ENCODE data around the gene PFN3.

PFN3 gene

GRCh38 chr5:177409043-177409801, 8.8 kb upstream of the PFN3 start, which contains the start of gene F12:
Gene F12, minus strand, starts transcription at chr5:177409564. Its CDS starts 37 bp downstream, at chr5:177409527.
- TF ChIP-seq ISL1 (CRISPR knock-in tag; IDR thresholded peaks at IDR 0.05): no peak
- TF ChIP-seq, protein P1, sequence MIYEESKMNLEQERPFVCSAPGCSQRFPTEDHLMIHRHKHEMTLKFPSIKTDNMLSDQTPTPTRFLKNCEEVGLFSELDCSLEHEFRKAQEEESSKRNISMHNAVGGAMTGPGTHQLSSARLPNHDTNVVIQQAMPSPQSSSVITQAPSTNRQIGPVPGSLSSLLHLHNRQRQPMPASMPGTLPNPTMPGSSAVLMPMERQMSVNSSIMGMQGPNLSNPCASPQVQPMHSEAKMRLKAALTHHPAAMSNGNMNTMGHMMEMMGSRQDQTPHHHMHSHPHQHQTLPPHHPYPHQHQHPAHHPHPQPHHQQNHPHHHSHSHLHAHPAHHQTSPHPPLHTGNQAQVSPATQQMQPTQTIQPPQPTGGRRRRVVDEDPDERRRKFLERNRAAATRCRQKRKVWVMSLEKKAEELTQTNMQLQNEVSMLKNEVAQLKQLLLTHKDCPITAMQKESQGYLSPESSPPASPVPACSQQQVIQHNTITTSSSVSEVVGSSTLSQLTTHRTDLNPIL (CRISPR knock-in tag; IDR thresholded peaks at IDR 0.05; ENCODE audit: low read depth): no peak
- no peak for TF ChIP-seq ZFP30 (CRISPR knock-in tag; IDR thresholded peaks at IDR 0.05)
- no peak for TF ChIP-seq SNAI2 (CRISPR knock-in tag; IDR thresholded peaks at IDR 0.05)
- TF ChIP-seq, protein P2, sequence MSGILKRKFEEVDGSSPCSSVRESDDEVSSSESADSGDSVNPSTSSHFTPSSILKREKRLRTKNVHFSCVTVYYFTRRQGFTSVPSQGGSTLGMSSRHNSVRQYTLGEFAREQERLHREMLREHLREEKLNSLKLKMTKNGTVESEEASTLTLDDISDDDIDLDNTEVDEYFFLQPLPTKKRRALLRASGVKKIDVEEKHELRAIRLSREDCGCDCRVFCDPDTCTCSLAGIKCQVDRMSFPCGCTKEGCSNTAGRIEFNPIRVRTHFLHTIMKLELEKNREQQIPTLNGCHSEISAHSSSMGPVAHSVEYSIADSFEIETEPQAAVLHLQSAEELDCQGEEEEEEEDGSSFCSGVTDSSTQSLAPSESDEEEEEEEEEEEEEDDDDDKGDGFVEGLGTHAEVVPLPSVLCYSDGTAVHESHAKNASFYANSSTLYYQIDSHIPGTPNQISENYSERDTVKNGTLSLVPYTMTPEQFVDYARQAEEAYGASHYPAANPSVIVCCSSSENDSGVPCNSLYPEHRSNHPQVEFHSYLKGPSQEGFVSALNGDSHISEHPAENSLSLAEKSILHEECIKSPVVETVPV (CRISPR knock-in tag; IDR thresholded peaks at IDR 0.05): no peak
- TF ChIP-seq, protein P3, sequence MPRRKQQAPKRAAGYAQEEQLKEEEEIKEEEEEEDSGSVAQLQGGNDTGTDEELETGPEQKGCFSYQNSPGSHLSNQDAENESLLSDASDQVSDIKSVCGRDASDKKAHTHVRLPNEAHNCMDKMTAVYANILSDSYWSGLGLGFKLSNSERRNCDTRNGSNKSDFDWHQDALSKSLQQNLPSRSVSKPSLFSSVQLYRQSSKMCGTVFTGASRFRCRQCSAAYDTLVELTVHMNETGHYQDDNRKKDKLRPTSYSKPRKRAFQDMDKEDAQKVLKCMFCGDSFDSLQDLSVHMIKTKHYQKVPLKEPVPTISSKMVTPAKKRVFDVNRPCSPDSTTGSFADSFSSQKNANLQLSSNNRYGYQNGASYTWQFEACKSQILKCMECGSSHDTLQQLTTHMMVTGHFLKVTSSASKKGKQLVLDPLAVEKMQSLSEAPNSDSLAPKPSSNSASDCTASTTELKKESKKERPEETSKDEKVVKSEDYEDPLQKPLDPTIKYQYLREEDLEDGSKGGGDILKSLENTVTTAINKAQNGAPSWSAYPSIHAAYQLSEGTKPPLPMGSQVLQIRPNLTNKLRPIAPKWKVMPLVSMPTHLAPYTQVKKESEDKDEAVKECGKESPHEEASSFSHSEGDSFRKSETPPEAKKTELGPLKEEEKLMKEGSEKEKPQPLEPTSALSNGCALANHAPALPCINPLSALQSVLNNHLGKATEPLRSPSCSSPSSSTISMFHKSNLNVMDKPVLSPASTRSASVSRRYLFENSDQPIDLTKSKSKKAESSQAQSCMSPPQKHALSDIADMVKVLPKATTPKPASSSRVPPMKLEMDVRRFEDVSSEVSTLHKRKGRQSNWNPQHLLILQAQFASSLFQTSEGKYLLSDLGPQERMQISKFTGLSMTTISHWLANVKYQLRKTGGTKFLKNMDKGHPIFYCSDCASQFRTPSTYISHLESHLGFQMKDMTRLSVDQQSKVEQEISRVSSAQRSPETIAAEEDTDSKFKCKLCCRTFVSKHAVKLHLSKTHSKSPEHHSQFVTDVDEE (CRISPR knock-in tag; IDR thresholded peaks at IDR 0.05): no peak
- TF ChIP-seq PATZ1 (CRISPR knock-in tag; IDR thresholded peaks at IDR 0.05; ENCODE audit: borderline replicate concordance): no peak
- TF ChIP-seq POU6F1 (CRISPR knock-in tag; IDR thresholded peaks at IDR 0.05; ENCODE audit: borderline replicate concordance, low read depth): no peak
- TF ChIP-seq GLIS3 (CRISPR knock-in tag; IDR thresholded peaks at IDR 0.05): no peak
- no peak for ATAC-seq

DNA sequence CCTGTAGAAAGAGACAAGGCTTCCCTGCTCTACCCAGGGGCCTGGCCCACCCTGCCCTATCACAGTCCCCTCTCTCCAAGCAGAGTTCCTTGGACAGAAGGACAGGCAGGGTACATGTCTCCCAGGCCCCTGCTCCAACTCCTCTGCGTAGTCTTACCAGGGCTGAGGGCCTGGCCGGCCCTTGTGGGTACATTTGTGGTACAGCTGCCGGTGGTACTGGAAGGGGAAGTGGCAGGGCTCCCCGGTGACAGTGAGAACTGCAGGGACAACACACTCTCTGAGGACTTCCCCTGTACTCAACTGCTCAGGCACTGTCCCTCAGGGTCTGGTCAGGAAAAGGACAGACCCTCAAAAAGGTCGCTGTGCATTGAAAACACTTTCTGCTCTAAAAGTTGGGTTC, 5.3 kb upstream of the PFN3 start:
- no peak for ATAC-seq
- TF ChIP-seq RARB (CRISPR knock-in tag; IDR thresholded peaks at IDR 0.05): no peak
- TF ChIP-seq, protein P2 (CRISPR knock-in tag; IDR thresholded peaks at IDR 0.05): no peak
- TF ChIP-seq CSDC2 (CRISPR knock-in tag; IDR thresholded peaks at IDR 0.05): no peak
- TF ChIP-seq, protein P1 (CRISPR knock-in tag; IDR thresholded peaks at IDR 0.05; ENCODE audit: low read depth): no peak
- TF ChIP-seq ZNF70 (CRISPR knock-in tag; IDR thresholded peaks at IDR 0.05): no peak
- TF ChIP-seq ISL1 (CRISPR knock-in tag; IDR thresholded peaks at IDR 0.05): no peak
- no peak for TF ChIP-seq ARNTL (CRISPR knock-in tag; IDR thresholded peaks at IDR 0.05; ENCODE audit: borderline replicate concordance, low read depth)
- TF ChIP-seq GLIS3 (CRISPR knock-in tag; IDR thresholded peaks at IDR 0.05): no peak

DNA sequence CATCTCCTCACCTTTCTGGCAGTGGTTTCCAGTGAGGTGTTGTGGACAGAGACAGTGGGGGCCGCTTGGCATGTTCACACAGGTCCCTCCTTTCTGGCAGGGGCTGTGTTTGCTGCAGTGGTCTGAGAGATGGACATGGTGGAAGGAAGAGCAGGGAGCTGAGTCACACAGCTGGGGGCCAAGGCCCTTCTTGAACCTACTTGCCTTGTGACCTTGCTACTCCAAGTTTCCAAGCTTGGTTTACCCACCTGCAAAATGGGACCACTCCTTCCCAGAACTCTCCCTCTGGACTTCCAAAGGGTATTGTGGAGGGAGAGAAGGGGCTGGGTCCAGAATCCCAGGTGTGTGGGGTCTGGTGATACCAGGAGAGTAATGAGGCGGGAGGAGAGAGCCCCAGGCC, 4.9 kb upstream of the PFN3 start:
- no peak for ATAC-seq
- no peak for TF ChIP-seq ZNF565 (CRISPR knock-in tag; conservative IDR thresholded peaks at IDR 0.05; ENCODE audit: low read depth)
- no peak for TF ChIP-seq ZNF8 (CRISPR knock-in tag; IDR thresholded peaks at IDR 0.05)
- no peak for TF ChIP-seq ISL1 (CRISPR knock-in tag; IDR thresholded peaks at IDR 0.05)
- TF ChIP-seq OSR1 (CRISPR knock-in tag; IDR thresholded peaks at IDR 0.05): no peak
- no peak for TF ChIP-seq ESRRG (CRISPR knock-in tag; IDR thresholded peaks at IDR 0.05)
- TF ChIP-seq TCF4 (CRISPR knock-in tag; IDR thresholded peaks at IDR 0.05; ENCODE audit: borderline replicate concordance): no peak
- no peak for TF ChIP-seq CSDC2 (CRISPR knock-in tag; IDR thresholded peaks at IDR 0.05)
- TF ChIP-seq POU6F1 (CRISPR knock-in tag; IDR thresholded peaks at IDR 0.05; ENCODE audit: borderline replicate concordance, low read depth): no peak
- no peak for TF ChIP-seq ZC3H10 (CRISPR knock-in tag; IDR thresholded peaks at IDR 0.05)
- no peak for TF ChIP-seq GLIS3 (CRISPR knock-in tag; IDR thresholded peaks at IDR 0.05)
- TF ChIP-seq, protein P2 (CRISPR knock-in tag; IDR thresholded peaks at IDR 0.05): no peak
- no peak for TF ChIP-seq TOX (CRISPR knock-in tag; IDR thresholded peaks at IDR 0.05; ENCODE audit: borderline replicate concordance)

Measured in SK-N-SH treated with all-trans-retinoic acid at 6 μM for 48 hours (cell line).